ENCODE measurements around the gene OAS2.
A peak's percentile ranks its signal among the peaks of the same experiment; 100 is the strongest.

Gene OAS2, protein sequence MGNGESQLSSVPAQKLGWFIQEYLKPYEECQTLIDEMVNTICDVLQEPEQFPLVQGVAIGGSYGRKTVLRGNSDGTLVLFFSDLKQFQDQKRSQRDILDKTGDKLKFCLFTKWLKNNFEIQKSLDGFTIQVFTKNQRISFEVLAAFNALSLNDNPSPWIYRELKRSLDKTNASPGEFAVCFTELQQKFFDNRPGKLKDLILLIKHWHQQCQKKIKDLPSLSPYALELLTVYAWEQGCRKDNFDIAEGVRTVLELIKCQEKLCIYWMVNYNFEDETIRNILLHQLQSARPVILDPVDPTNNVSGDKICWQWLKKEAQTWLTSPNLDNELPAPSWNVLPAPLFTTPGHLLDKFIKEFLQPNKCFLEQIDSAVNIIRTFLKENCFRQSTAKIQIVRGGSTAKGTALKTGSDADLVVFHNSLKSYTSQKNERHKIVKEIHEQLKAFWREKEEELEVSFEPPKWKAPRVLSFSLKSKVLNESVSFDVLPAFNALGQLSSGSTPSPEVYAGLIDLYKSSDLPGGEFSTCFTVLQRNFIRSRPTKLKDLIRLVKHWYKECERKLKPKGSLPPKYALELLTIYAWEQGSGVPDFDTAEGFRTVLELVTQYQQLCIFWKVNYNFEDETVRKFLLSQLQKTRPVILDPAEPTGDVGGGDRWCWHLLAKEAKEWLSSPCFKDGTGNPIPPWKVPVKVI

DNA sequence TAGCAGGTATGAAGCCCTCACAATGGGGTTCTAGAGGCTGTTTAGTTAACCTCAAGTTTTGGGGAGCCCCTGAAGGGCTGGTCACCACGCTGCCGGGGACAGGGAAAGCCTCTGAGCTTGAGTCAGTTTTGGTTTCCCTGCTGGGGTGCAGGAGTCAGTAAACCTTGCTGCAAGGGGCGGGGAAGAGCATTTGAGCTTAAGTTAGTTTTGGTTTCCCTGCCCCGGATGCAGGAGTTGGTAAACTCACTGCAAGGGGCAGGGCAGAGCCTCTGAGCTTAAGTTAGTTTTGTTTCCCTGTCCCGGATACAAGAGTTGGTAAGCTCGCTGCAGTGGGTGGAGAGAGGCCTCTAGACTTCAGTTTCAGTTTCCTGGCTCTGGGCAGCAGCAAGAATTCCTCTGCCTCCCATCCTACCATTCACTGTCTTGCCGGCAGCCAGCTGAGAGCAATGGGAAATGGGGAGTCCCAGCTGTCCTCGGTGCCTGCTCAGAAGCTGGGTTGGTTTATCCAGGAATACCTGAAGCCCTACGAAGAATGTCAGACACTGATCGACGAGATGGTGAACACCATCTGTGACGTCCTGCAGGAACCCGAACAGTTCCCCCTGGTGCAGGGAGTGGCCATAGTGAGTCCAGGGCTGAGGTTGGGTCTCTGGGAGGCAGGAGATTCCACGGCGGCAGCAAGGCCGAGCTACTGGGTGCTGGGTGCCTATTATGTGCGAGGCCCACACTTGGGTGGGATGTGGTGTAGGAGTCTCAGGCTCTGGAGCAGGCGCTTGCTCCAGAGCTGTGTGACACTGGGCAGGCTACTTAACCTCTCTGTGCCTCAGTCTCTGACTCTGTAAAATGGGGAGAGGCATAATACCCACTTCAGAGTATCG is at the start of gene OAS2:
Gene OAS2 (plus strand): TSS at position 357 of the 878 bp plus-strand sequence. CDS start 90 bp downstream, at position 447.
- Histone ChIP-seq H3K9ac (ENCODE audit: low read length) (peak within 1 kb of the TSS; percentile 78), H3K4me1 (ENCODE audit: control insufficient read depth, insufficient read depth, low read length) (peaks cover 13% of the 10 kb centered on the region)

DNA sequence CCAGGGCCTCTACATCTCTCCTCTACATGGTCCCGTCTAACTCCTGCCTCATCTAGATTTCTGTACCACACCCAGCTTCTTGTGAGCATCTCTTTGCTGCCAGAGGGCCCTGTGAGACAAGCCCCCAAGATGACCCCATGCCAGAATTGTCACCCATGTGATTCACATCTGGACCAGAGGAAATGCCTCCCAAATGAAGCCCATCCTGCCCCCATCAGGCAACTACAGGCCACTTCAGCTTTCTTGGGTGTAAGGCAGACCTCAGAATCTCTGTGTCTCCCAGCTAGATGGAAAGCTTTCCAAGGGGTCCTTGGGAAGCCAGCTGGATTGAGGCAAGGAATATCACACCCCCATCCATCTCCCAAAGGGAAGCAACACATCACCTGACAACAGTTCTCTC is 49.3 kb upstream of the OAS2 start:
- no peaks in the 10 kb centered on the region for H3K36me3 ChIP-seq (ENCODE audit: control insufficient read depth, insufficient read depth, low read length)
- H3K9me3 ChIP-seq (ENCODE audit: control insufficient read depth, low read length) = no peaks in the 10 kb centered on the region
- H3K4me1 ChIP-seq (ENCODE audit: control insufficient read depth, insufficient read depth, low read length) = peaks cover 29% of the 10 kb centered on the region
- no peak overlapping the region for H3K9ac ChIP-seq (ENCODE audit: low read length)
- H3K27me3 ChIP-seq (ENCODE audit: control insufficient read depth, insufficient read depth, low read length) = no peaks in the 10 kb centered on the region
- H3K4me3 ChIP-seq (ENCODE audit: low read length) = no peak overlapping the region

More for the DNA sequence above, at the start of gene OAS2:
- Histone ChIP-seq H3K36me3 (ENCODE audit: control insufficient read depth, insufficient read depth, low read length) (no peaks in the 10 kb centered on the region), H3K9me3 (ENCODE audit: control insufficient read depth, low read length) (no peaks in the 10 kb centered on the region), H3K27me3 (ENCODE audit: control insufficient read depth, insufficient read depth, low read length) (no peaks in the 10 kb centered on the region), H3K4me3 (ENCODE audit: low read length) (peak within 1 kb of the TSS; percentile 65)

DNA sequence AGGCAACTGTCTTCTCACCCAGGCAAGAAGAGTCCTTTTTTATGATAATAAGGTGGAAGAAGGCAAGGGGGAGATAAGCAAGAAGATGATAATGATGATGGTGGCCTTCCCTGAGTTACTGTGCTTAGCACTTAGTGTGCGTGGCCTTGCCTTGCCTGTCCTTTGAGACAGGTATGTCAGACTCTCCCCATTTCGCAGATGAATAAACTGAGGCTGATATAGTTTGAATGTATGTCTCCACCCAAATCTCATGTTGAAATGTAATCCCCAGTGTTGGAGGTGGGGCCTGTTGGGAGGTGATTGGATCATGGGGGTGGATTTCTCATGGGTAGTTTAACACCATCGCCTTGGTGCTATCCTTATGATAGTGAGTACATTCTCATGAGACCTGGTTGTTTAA is 48.6 kb upstream of the OAS2 start:
- no peaks in the 10 kb centered on the region for H3K27me3 ChIP-seq (ENCODE audit: control insufficient read depth, insufficient read depth, low read length)
- H3K36me3 ChIP-seq (ENCODE audit: control insufficient read depth, insufficient read depth, low read length) = no peaks in the 10 kb centered on the region
- H3K4me1 ChIP-seq (ENCODE audit: control insufficient read depth, insufficient read depth, low read length) = peaks cover 29% of the 10 kb centered on the region
- no peak overlapping the region for H3K4me3 ChIP-seq (ENCODE audit: low read length)
- no peaks in the 10 kb centered on the region for H3K9me3 ChIP-seq (ENCODE audit: control insufficient read depth, low read length)
- H3K9ac ChIP-seq (ENCODE audit: low read length) = no peak overlapping the region

DNA sequence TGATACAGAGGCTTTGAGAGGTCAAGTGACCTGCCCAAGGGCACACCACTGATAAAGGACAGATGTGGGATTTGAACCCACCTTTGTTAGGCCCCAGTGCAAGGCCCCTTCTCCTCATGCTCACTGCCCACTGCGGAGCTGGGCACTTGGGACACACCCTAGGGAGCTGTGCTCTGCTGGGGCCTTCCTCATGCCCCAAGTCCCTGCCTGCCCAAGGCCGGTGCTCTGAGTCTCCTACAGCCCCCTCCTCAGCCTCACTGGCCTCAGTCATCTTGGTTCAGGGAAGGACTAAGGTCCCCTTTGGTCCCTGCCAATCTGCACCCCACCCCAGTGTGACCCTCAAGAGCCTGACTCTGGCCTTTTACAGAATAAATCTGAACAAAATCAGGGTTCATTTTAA is 48.0 kb upstream of the OAS2 start:
- Histone ChIP-seq H3K4me1 (ENCODE audit: control insufficient read depth, insufficient read depth, low read length) (peaks cover 25% of the 10 kb centered on the region), H3K4me3 (ENCODE audit: low read length) (no peak overlapping the region), H3K9ac (ENCODE audit: low read length) (no peak overlapping the region), H3K36me3 (ENCODE audit: control insufficient read depth, insufficient read depth, low read length) (no peaks in the 10 kb centered on the region), H3K27me3 (ENCODE audit: control insufficient read depth, insufficient read depth, low read length) (no peaks in the 10 kb centered on the region), H3K9me3 (ENCODE audit: control insufficient read depth, low read length) (no peaks in the 10 kb centered on the region)

DNA sequence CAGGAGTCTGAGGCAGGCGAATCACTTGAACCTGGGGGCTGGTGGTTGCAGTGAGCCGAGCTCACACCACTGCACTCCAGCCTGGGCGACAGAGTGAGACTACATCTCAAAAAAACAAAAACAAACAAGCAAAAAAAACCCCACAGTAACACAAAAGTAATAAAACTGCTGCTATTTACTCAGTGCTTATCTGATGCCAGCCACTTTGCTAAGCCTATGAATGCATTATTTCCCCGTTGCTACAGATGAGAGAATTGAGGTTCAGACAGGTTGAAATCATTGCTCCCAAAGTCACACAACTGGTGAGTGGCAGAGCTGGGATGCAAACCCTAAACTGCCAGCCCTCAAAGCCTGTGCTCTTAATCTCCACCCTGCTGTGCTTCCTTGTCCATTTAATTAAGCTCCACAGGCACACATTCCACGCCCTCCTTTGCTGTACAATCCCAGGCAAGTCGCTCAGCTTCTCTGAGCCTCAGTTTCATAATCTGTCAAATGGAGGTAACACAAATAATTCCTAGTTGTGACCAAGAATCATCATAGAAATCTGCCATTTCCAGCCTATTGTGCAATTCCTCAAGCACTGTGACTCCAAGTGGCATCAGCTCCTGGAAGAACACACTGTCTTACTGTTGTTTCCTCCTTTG is 45.7 kb upstream of the OAS2 start:
- H3K9me3 ChIP-seq (ENCODE audit: control insufficient read depth, low read length) = no peaks in the 10 kb centered on the region
- no peaks in the 10 kb centered on the region for H3K36me3 ChIP-seq (ENCODE audit: control insufficient read depth, insufficient read depth, low read length)
- H3K9ac ChIP-seq (ENCODE audit: low read length) = no peak overlapping the region
- H3K4me3 ChIP-seq (ENCODE audit: low read length) = no peak overlapping the region
- H3K4me1 ChIP-seq (ENCODE audit: control insufficient read depth, insufficient read depth, low read length) = peaks cover 10% of the 10 kb centered on the region
- H3K27me3 ChIP-seq (ENCODE audit: control insufficient read depth, insufficient read depth, low read length) = no peaks in the 10 kb centered on the region

DNA sequence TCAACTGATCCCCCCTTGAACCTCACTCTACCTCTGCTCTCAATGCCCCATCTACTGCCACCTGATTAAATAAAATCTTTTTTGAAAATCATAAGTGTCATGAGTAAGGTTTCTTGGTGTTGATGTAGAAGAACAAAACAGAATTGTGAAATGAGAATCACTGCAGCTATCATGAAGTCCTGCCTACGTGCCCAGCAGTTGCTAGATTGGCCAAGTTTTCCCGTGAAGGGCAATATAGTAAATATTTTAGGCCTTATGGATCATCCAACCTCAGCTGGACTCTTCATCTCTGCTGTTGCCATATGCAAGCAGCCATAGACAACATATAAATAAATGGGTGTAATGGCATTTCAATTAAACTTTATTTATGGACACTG is 45.2 kb upstream of the OAS2 start:
- H3K9ac ChIP-seq (ENCODE audit: low read length) = no peak overlapping the region
- no peaks in the 10 kb centered on the region for H3K27me3 ChIP-seq (ENCODE audit: control insufficient read depth, insufficient read depth, low read length)
- H3K4me3 ChIP-seq (ENCODE audit: low read length) = no peak overlapping the region
- H3K4me1 ChIP-seq (ENCODE audit: control insufficient read depth, insufficient read depth, low read length) = peaks cover 8% of the 10 kb centered on the region
- H3K36me3 ChIP-seq (ENCODE audit: control insufficient read depth, insufficient read depth, low read length) = no peaks in the 10 kb centered on the region
- no peaks in the 10 kb centered on the region for H3K9me3 ChIP-seq (ENCODE audit: control insufficient read depth, low read length)

- Histone ChIP-seq H3K36me3 (ENCODE audit: control insufficient read depth, insufficient read depth, low read length) (no peaks in the 10 kb centered on the region), H3K4me3 (ENCODE audit: low read length) (no peak overlapping the region), H3K9me3 (ENCODE audit: control insufficient read depth, low read length) (no peaks in the 10 kb centered on the region), H3K27me3 (ENCODE audit: control insufficient read depth, insufficient read depth, low read length) (no peaks in the 10 kb centered on the region), H3K4me1 (ENCODE audit: control insufficient read depth, insufficient read depth, low read length) (peaks cover 22% of the 10 kb centered on the region), H3K9ac (ENCODE audit: low read length) (no peak overlapping the region)
Observed at GRCh38 chr12:112936264-112936663, 42.1 kb upstream of the OAS2 start.

- Histone ChIP-seq H3K27me3 (ENCODE audit: control insufficient read depth, insufficient read depth, low read length) (no peaks in the 10 kb centered on the region), H3K4me1 (ENCODE audit: control insufficient read depth, insufficient read depth, low read length) (peaks cover 22% of the 10 kb centered on the region), H3K9me3 (ENCODE audit: control insufficient read depth, low read length) (no peaks in the 10 kb centered on the region), H3K9ac (ENCODE audit: low read length) (no peak overlapping the region), H3K4me3 (ENCODE audit: low read length) (no peak overlapping the region), H3K36me3 (ENCODE audit: control insufficient read depth, insufficient read depth, low read length) (no peaks in the 10 kb centered on the region)
Observed at GRCh38 chr12:112936927-112937326, 41.4 kb upstream of the OAS2 start.

DNA sequence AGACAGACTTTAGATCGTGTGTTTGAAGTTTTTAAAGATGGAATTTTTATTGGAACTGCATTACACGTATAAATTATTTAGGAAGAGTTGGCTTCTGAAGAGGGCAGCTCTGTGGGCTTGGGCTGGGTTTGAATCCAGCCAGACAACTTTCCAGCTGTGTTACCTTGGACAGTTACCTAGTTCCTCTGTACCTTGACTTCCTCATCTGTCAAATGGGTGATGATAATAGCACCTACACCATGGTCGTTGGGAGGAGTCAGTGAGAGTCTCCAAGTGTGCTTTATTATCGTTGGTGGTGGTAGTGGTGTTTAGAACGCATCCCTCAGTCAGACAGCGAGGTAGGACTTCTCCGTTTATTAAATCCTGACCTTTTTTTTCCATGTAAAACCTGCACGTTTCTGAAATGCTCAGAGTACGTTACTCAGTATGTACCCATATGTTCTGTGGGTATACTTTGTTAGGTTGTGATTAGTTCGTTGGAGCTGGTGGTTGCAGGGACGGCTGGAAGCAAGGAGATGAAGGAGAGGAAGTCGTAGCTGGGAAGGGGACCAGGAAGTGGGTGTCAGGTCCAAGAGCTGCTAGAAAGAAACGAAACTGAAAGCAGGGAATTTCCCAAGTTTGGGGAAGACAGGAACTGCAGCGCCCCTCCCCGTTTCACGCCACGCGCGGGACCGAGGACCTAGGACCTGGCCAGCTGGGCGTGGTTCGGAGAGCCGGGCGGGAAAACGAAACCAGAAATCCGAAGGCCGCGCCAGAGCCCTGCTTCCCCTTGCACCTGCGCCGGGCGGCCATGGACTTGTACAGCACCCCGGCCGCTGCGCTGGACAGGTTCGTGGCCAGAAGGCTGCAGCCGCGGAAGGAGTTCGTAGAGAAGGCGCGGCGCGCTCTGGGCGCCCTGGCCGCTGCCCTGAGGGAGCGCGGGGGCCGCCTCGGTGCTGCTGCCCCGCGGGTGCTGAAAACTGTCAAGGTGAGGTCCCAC is 40.3 kb upstream of the OAS2 start, which contains the start of gene OAS3:
Gene OAS3 (plus strand): TSS at position 734 of the 979 bp plus-strand sequence. CDS start 57 bp downstream, at position 791.
- Histone ChIP-seq H3K9me3 (ENCODE audit: control insufficient read depth, low read length) (no peaks in the 10 kb centered on the region), H3K9ac (ENCODE audit: low read length) (peak within 1 kb of the TSS; percentile 78), H3K36me3 (ENCODE audit: control insufficient read depth, insufficient read depth, low read length) (no peaks in the 10 kb centered on the region), H3K27me3 (ENCODE audit: control insufficient read depth, insufficient read depth, low read length) (no peaks in the 10 kb centered on the region), H3K4me3 (ENCODE audit: low read length) (peak within 1 kb of the TSS; percentile 64), H3K4me1 (ENCODE audit: control insufficient read depth, insufficient read depth, low read length) (peaks cover 14% of the 10 kb centered on the region)

DNA sequence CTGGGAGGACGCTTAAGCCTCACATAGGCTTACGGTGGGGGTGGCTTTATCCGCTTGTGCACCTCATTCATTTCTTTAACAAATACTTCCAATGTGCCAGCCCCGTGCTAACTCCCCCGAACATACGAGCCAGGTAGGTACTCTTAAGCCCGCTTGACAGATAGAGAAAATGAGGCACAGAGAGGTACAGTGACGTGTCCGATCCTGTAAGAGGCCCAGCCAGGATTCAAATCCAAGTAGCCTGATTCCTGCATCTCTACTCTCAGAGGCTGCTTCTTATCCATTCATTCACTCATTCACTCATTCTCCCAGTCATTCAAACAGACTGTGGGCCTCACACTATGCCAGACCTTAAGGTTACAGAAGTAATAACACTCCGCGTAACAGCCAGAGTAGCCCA is 39.6 kb upstream of the OAS2 start:
- peak overlapping the region; percentile 64 for H3K4me3 ChIP-seq (ENCODE audit: low read length)
- H3K36me3 ChIP-seq (ENCODE audit: control insufficient read depth, insufficient read depth, low read length) = no peaks in the 10 kb centered on the region
- peak overlapping the region; percentile 78 for H3K9ac ChIP-seq (ENCODE audit: low read length)
- H3K4me1 ChIP-seq (ENCODE audit: control insufficient read depth, insufficient read depth, low read length) = peaks cover 14% of the 10 kb centered on the region
- no peaks in the 10 kb centered on the region for H3K27me3 ChIP-seq (ENCODE audit: control insufficient read depth, insufficient read depth, low read length)
- H3K9me3 ChIP-seq (ENCODE audit: control insufficient read depth, low read length) = no peaks in the 10 kb centered on the region
